Osteoblast (primary cell): ENCODE data around the gene RAF1. TPM values are rescaled to one million over a fixed set of nuclear protein-coding genes. Genes with fewer than 3 reads are reported as not detected.
"Not testable (repeated sequence)": the region's sequence is repeated elsewhere in the genome, so short reads cannot be mapped to it uniquely, and the experiment has no call there.

Source experiments
- DNase-seq: peaks from one replicate; pipeline ENCODE4 v3.0.0; 2011; ENCODE audit warnings: low spot score, mixed read lengths; ENCODE audit not compliant: insufficient read length; ENCODE audit errors: missing footprints
- H2AFZ ChIP-seq: 2 replicates; pipeline ENCODE4 v1.6.0; 2011; ENCODE audit warnings: mild to moderate bottlenecking, low read length
- H3K27ac ChIP-seq: 2 replicates; pipeline ENCODE4 v1.5.1; 2011; ENCODE audit warnings: mild to moderate bottlenecking, low read depth, low read length, moderate library complexity
- H3K27me3 ChIP-seq: 2 replicates; pipeline ENCODE4 v1.6.0; 2012; ENCODE audit warnings: mild to moderate bottlenecking, control low read depth, inconsistent platforms, low read length, moderate library complexity; ENCODE audit not compliant: insufficient read depth
- H3K36me3 ChIP-seq: 2 replicates; pipeline ENCODE4 v1.5.1; 2011; ENCODE audit warnings: mild to moderate bottlenecking, low read length, control low read depth, moderate library complexity; ENCODE audit not compliant: insufficient read depth
- H3K4me1 ChIP-seq: 2 replicates; pipeline ENCODE4 v1.5.1; 2011; ENCODE audit warnings: mild to moderate bottlenecking, low read length, control low read depth, moderate library complexity; ENCODE audit not compliant: insufficient read depth
- H3K4me2 ChIP-seq: 2 replicates; pipeline ENCODE4 v1.6.0; 2011; ENCODE audit warnings: mild to moderate bottlenecking, low read length; ENCODE audit not compliant: insufficient read depth
- H3K4me3 ChIP-seq: fragments of 200-600 bp; sonication (generic); 3 replicates; pipeline ENCODE4 v1.5.1; 2012; ENCODE audit warnings: mild to moderate bottlenecking, low read length, inconsistent platforms; ENCODE audit not compliant: insufficient read depth
- H3K79me2 ChIP-seq: 2 replicates; pipeline ENCODE4 v1.6.0; 2012; ENCODE audit warnings: mild to moderate bottlenecking, low read length, control low read depth, inconsistent platforms; ENCODE audit not compliant: insufficient read depth
- H3K9me3 ChIP-seq: 2 replicates; pipeline ENCODE4 v1.5.1; 2011; ENCODE audit warnings: low read depth, low read length, control low read depth
- H4K20me1 ChIP-seq: 2 replicates; pipeline ENCODE4 v1.6.0; 2012; ENCODE audit warnings: mild to moderate bottlenecking, low read length, control low read depth; ENCODE audit not compliant: insufficient read depth
- total RNA-seq: library from RNA; depleted of rRNA; stranded (reverse); fragments of >200 nt; gene quantifications from 2 replicates; pipeline ENCODE4 v1.2.3, GENCODE V29; 2012
- TF ChIP-seq, protein P1 (sequence below): IDR thresholded peaks from 2 replicates; pipeline ENCODE4 v1.5.1; 2011; ENCODE audit warnings: mild to moderate bottlenecking, low read depth, low read length, moderate library complexity; ENCODE audit errors: extremely low read depth

RAF1 gene
- total RNA-seq, 1 donor, result 118 TPM

DNA sequence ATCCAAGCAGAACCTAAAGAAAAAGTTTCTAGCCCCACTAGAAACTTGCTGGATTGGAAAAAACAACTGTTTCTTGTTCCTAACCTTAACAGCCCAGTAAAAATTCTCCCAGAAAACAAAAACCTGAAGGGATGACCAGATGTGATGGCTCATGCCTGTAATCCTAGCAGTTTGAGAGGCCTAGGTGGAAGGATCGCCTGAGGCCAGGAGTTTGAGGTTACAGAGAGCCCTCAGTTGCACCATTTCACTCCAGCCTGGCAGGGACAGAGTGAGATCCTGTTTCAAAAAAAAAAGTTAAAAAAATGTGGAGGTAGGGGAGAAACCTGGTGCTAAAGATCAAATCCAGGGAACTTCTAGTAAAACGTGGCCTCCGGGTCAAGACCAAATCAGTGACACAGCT, 38.6 kb upstream of the RAF1 start:
- no peak overlapping the region for H3K27ac ChIP-seq
- H3K4me3 ChIP-seq, result no peak overlapping the region
- DNase-seq, result no peak
- peaks cover 4% of the 10 kb centered on the region for H3K27me3 ChIP-seq
- no peaks in the 10 kb centered on the region for H4K20me1 ChIP-seq
- no peak overlapping the region for H2AFZ ChIP-seq
- H3K4me2 ChIP-seq, result no peak overlapping the region
- TF ChIP-seq, protein P1, sequence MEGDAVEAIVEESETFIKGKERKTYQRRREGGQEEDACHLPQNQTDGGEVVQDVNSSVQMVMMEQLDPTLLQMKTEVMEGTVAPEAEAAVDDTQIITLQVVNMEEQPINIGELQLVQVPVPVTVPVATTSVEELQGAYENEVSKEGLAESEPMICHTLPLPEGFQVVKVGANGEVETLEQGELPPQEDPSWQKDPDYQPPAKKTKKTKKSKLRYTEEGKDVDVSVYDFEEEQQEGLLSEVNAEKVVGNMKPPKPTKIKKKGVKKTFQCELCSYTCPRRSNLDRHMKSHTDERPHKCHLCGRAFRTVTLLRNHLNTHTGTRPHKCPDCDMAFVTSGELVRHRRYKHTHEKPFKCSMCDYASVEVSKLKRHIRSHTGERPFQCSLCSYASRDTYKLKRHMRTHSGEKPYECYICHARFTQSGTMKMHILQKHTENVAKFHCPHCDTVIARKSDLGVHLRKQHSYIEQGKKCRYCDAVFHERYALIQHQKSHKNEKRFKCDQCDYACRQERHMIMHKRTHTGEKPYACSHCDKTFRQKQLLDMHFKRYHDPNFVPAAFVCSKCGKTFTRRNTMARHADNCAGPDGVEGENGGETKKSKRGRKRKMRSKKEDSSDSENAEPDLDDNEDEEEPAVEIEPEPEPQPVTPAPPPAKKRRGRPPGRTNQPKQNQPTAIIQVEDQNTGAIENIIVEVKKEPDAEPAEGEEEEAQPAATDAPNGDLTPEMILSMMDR, result no peak
- H3K9me3 ChIP-seq, result no peaks in the 10 kb centered on the region
- no peaks in the 10 kb centered on the region for H3K79me2 ChIP-seq
- no peaks in the 10 kb centered on the region for H3K36me3 ChIP-seq
- H3K4me1 ChIP-seq, result peaks cover 9% of the 10 kb centered on the region

DNA sequence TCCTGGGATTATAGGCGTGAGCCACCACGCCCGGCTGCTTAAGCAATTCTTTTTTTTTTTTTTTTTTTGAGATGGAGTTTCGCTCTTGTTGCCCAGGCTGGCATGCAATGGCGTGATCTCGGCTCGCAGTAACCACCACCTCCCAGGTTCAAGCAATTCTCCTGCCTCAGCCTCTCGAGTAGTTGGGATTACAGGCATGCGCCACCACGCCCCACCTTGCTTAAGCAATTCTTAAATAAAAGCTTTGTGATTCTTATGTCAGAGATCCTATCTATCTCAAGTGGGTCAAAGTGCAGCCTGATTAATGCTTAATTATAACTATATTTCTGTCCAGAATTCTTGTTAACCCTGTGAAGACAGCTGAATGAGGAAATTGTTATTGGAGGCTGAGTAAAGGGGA, 37.7 kb upstream of the RAF1 start:
- H3K4me1 ChIP-seq, H3K9me3 ChIP-seq, H3K27me3 ChIP-seq, H4K20me1 ChIP-seq, H3K79me2 ChIP-seq, H3K27ac ChIP-seq, H2AFZ ChIP-seq, H3K4me2 ChIP-seq, H3K36me3 ChIP-seq, DNase-seq, H3K4me3 ChIP-seq: not testable (repeated sequence)

DNA sequence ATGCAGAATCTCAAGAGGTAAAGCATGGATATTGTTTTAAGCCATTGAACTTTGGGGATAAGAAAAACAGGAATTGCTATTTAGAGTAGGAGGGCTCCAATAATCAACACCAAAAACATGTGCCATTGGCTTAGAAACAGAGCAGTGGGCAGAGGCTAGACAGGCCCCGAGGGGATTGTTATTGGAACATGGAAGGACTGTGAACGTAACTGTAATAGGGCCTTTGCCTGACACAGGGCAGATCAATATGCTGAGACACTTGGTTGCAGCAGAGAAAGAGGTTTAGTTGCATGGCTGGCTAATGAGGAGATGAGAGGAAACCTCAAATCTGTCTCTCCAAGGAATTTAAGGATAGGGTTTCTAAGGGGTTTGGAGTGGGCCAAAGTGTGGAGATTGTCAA, 36.9 kb upstream of the RAF1 start:
- Histone ChIP-seq H3K36me3 (no peaks in the 10 kb centered on the region), H3K27me3 (peaks cover 4% of the 10 kb centered on the region), H3K4me1 (peaks cover 4% of the 10 kb centered on the region), H4K20me1 (no peaks in the 10 kb centered on the region), H2AFZ (no peak overlapping the region), H3K9me3 (no peaks in the 10 kb centered on the region), H3K4me2 (no peak overlapping the region), H3K27ac (no peak overlapping the region), H3K79me2 (no peaks in the 10 kb centered on the region), H3K4me3 (no peak overlapping the region)
- TF ChIP-seq, protein P1, result no peak
- DNase-seq, result no peak

DNA sequence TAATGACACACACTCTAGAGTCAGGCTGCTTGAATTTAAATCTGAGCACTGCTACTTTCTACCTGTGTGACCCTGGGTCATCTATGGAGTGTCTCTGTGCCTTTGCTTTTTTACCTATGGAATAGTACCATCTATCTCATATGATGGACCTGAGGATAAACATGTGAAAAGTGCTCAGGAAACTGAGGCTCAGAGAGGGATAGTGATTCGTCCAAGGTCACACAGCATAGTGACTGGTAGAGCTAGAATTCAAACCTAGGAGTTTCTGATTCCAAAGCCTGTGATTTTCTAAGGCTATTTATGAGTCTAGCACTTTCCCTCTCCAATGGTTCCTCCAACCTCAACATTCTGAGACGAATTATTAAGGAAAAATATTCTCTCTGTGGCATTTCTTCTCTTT, 32.0 kb upstream of the RAF1 start:
- H2AFZ ChIP-seq, result no peak overlapping the region
- no peak for DNase-seq
- no peaks in the 10 kb centered on the region for H3K36me3 ChIP-seq
- no peak overlapping the region for H3K4me2 ChIP-seq
- H3K79me2 ChIP-seq, result no peaks in the 10 kb centered on the region
- no peak overlapping the region for H3K4me3 ChIP-seq
- H3K9me3 ChIP-seq, result no peaks in the 10 kb centered on the region
- no peaks in the 10 kb centered on the region for H4K20me1 ChIP-seq
- H3K4me1 ChIP-seq, result no peaks in the 10 kb centered on the region
- H3K27me3 ChIP-seq, result no peaks in the 10 kb centered on the region
- TF ChIP-seq, protein P1, result no peak
- no peak overlapping the region for H3K27ac ChIP-seq

DNA sequence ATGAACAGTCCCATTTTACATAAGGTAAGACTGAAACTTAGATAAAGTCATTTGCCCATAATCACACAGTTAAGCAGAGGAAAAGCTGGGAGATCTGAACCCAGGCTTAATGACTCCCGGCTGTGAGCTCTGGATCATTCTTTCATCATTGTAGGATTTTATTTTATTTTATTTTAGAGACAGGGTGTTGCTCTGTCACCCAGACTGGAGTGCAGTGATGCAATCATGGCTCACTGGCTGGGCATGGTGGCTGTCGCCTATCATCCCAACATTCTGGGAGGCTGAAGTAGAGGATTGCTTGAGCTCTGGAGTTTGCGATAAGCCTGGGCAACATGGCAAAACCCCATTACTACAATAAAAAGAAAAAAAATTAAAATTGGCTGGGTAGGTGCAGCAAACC, 31.2 kb upstream of the RAF1 start:
- no peak overlapping the region for H3K4me2 ChIP-seq

More for the DNA sequence above, 31.2 kb upstream of the RAF1 start:
- no peaks in the 10 kb centered on the region for H3K9me3 ChIP-seq
- H3K4me1 ChIP-seq, result no peaks in the 10 kb centered on the region
- H4K20me1 ChIP-seq, result no peaks in the 10 kb centered on the region
- DNase-seq, result no peak
- no peaks in the 10 kb centered on the region for H3K36me3 ChIP-seq
- no peaks in the 10 kb centered on the region for H3K27me3 ChIP-seq
- TF ChIP-seq, protein P1, result no peak
- H2AFZ ChIP-seq, result no peak overlapping the region
- no peak overlapping the region for H3K4me3 ChIP-seq
- H3K79me2 ChIP-seq, result no peaks in the 10 kb centered on the region
- H3K27ac ChIP-seq, result no peak overlapping the region
